ENCODE measurements around the gene RAD52. TPM values are rescaled to one million over a fixed set of nuclear protein-coding genes. Genes with fewer than 3 reads are reported as not detected.

RAD52 gene
- polyA plus RNA-seq, 1 donor (not counting 4 experiments of a cell fraction or from before 2014, with no cell fraction given): 9.8 TPM

DNA sequence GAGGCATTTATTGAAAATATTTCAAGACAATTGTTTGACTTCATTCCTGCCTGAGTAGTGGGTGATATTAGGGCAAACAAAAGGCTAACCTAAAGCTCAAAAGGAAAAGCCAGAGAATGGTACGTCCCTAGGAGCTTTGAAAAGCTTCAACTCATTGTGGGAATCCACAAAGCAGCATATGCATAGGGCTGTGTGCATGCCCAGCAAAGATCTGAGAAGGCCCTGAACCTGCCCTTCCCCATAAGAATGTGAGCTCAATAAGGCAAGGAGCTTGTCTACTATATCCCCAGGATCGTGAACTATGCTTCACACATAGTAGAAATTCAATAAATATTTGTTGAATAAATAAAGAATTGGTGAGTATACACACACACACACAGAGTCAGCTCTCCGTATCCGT lies 19.1 kb upstream of the RAD52 start:
- no peak overlapping the region for H3K4me2 ChIP-seq (ENCODE audit: control insufficient read depth, extremely low read depth, insufficient read depth, low read depth, low read length)
- DNase-seq (ENCODE audit: low read depth, low spot score): no peak
- H2AFZ ChIP-seq (ENCODE audit: control insufficient read depth, low read length): no peak overlapping the region
- H3K79me2 ChIP-seq (ENCODE audit: control insufficient read depth, insufficient read depth, low read length): no peaks in the 10 kb centered on the region
- no peaks in the 10 kb centered on the region for H4K20me1 ChIP-seq (ENCODE audit: control insufficient read depth, extremely low read depth, insufficient read depth, low read length)
- H3K4me1 ChIP-seq (ENCODE audit: control insufficient read depth, extremely low read depth, insufficient read depth, low read length): no peaks in the 10 kb centered on the region
- H3K9me1 ChIP-seq (ENCODE audit: control insufficient read depth, extremely low read depth, insufficient read depth, low read length): no peaks in the 10 kb centered on the region
- H3K36me3 ChIP-seq (ENCODE audit: control insufficient read depth in 2 of 2, extremely low read depth in 1 of 2, insufficient read depth in 2 of 2, low read length in 2 of 2): no peaks in the 10 kb centered on the region
- H3K27ac ChIP-seq (ENCODE audit: control insufficient read depth, insufficient read depth, low read length): no peak overlapping the region
- H3K4me3 ChIP-seq (ENCODE audit: control insufficient read depth in 2 of 3, extremely low read depth in 1 of 3, insufficient read depth in 2 of 3, low read depth in 1 of 3, low read length in 3 of 3): no peak overlapping the region
- FAIRE-seq: no peak
- no peaks in the 10 kb centered on the region for H3K27me3 ChIP-seq (ENCODE audit: control insufficient read depth, extremely low read depth, insufficient read depth, low read length)
- dilution Hi-C loops (cut with MboI; ENCODE audit: extremely low pct_ligation_motif_present, low sequenced_read_pairs): no loop called here
- TF ChIP-seq, protein P1, sequence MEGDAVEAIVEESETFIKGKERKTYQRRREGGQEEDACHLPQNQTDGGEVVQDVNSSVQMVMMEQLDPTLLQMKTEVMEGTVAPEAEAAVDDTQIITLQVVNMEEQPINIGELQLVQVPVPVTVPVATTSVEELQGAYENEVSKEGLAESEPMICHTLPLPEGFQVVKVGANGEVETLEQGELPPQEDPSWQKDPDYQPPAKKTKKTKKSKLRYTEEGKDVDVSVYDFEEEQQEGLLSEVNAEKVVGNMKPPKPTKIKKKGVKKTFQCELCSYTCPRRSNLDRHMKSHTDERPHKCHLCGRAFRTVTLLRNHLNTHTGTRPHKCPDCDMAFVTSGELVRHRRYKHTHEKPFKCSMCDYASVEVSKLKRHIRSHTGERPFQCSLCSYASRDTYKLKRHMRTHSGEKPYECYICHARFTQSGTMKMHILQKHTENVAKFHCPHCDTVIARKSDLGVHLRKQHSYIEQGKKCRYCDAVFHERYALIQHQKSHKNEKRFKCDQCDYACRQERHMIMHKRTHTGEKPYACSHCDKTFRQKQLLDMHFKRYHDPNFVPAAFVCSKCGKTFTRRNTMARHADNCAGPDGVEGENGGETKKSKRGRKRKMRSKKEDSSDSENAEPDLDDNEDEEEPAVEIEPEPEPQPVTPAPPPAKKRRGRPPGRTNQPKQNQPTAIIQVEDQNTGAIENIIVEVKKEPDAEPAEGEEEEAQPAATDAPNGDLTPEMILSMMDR (optimal IDR thresholded peaks at IDR 0.05 in 1 of 3, IDR thresholded peaks at IDR 0.05 in 1 of 3, conservative IDR thresholded peaks at IDR 0.05 in 1 of 3; ENCODE audit: extremely low read depth in 1 of 3, insufficient read depth in 2 of 3, low read length in 3 of 3): no peak
- no peak for TF ChIP-seq EZH2 (IDR thresholded peaks at IDR 0.05; ENCODE audit: low read length)
- H3K9ac ChIP-seq (ENCODE audit: control insufficient read depth, extremely low read depth, insufficient read depth, low read length): no peak overlapping the region
- H3K9me3 ChIP-seq (ENCODE audit: control insufficient read depth, low read depth, low read length): no peaks in the 10 kb centered on the region

DNA sequence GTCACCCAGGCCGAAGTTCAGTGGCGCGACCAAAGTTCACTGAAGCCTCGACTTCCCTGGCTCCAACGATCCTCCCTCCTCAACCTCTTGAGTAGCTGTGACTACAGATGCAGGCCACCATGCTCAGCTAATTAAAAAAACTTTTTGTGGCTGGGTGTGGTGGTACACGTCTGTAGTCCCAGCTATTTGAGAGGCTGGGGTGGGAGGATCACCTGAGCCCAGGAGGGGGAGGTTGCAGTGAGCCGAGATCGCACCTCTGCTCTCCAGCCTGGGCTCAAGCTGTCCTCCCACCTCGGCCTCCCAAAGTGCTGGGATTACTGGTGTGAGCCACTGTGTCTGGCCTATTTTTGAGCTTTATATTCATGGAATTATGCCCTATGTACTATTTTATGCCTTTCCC lies 18.1 kb upstream of the RAD52 start:
- Histone ChIP-seq H3K27ac (ENCODE audit: control insufficient read depth, insufficient read depth, low read length) (no peak overlapping the region), H3K4me1 (ENCODE audit: control insufficient read depth, extremely low read depth, insufficient read depth, low read length) (no peaks in the 10 kb centered on the region), H3K4me2 (ENCODE audit: control insufficient read depth, extremely low read depth, insufficient read depth, low read depth, low read length) (no peak overlapping the region), H4K20me1 (ENCODE audit: control insufficient read depth, extremely low read depth, insufficient read depth, low read length) (no peaks in the 10 kb centered on the region), H3K9me3 (ENCODE audit: control insufficient read depth, low read depth, low read length) (no peaks in the 10 kb centered on the region), H3K9ac (ENCODE audit: control insufficient read depth, extremely low read depth, insufficient read depth, low read length) (no peak overlapping the region), H3K9me1 (ENCODE audit: control insufficient read depth, extremely low read depth, insufficient read depth, low read length) (no peaks in the 10 kb centered on the region), H3K4me3 (ENCODE audit: control insufficient read depth in 2 of 3, extremely low read depth in 1 of 3, insufficient read depth in 2 of 3, low read depth in 1 of 3, low read length in 3 of 3) (no peak overlapping the region), H3K27me3 (ENCODE audit: control insufficient read depth, extremely low read depth, insufficient read depth, low read length) (no peaks in the 10 kb centered on the region), H2AFZ (ENCODE audit: control insufficient read depth, low read length) (no peak overlapping the region), H3K79me2 (ENCODE audit: control insufficient read depth, insufficient read depth, low read length) (no peaks in the 10 kb centered on the region), H3K36me3 (ENCODE audit: control insufficient read depth in 2 of 2, extremely low read depth in 1 of 2, insufficient read depth in 2 of 2, low read length in 2 of 2) (no peaks in the 10 kb centered on the region)
- no peak for DNase-seq (ENCODE audit: low read depth, low spot score)
- TF ChIP-seq EZH2 (IDR thresholded peaks at IDR 0.05; ENCODE audit: low read length): no peak
- TF ChIP-seq, protein P1 (optimal IDR thresholded peaks at IDR 0.05 in 1 of 3, IDR thresholded peaks at IDR 0.05 in 1 of 3, conservative IDR thresholded peaks at IDR 0.05 in 1 of 3; ENCODE audit: extremely low read depth in 1 of 3, insufficient read depth in 2 of 3, low read length in 3 of 3): no peak
- no peak for FAIRE-seq
- dilution Hi-C loops (cut with MboI; ENCODE audit: extremely low pct_ligation_motif_present, low sequenced_read_pairs): no loop called here
